Gastrocnemius medialis (tissue), 4 donors: ENCODE data around the gene PRKD2. TPM values are rescaled to one million over a fixed set of nuclear protein-coding genes. Genes with fewer than 3 reads are reported as not detected.
A peak's percentile ranks its signal among the peaks of the same experiment; 100 is the strongest.

ENCODE experiments used
- ATAC-seq, 2 donors: fragments of 150-250 bp; one replicate each; pipeline ENCODE4 v1.9.1; 2016
- DNase-seq, 2 donors: peaks; one replicate each; pipeline ENCODE4 v3.0.0-alpha.2; 2019
- H3K27ac ChIP-seq, 4 donors: fragments of 200-600 bp; sonication (generic); 1 replicate in 1 of 4; 2 replicates in 3 of 4; pipeline ENCODE4 v1.5.1; 2016 to 2018; ENCODE audit warnings: mild to moderate bottlenecking in 2 of 4, moderate library complexity in 1 of 4
- H3K27me3 ChIP-seq, 3 donors: fragments of 200-600 bp; sonication (generic) in 2 of 3; 1 replicate in 1 of 3; 2 replicates in 2 of 3; pipeline versions ENCODE4 v1.5.1 to v1.6.0; 2016 to 2019; ENCODE audit warnings: mild to moderate bottlenecking in 1 of 3, moderate library complexity in 1 of 3
- H3K36me3 ChIP-seq, 2 donors: fragments of 200-600 bp; sonication (generic) in 1 of 2; one replicate each; pipeline ENCODE4 v1.5.1; 2017 to 2018
- H3K4me1 ChIP-seq, 2 donors: fragments of 200-600 bp; sonication (generic) in 1 of 2; one replicate each; pipeline ENCODE4 v1.5.1; 2016 to 2017; ENCODE audit warnings: mild to moderate bottlenecking in 2 of 2
- H3K4me3 ChIP-seq, 4 donors: fragments of 200-600 bp; sonication (generic) in 3 of 4; 1 replicate in 1 of 4; 2 replicates in 3 of 4; pipeline ENCODE4 v1.5.1; 2016 to 2019; ENCODE audit warnings: mild to moderate bottlenecking in 2 of 4
- H3K9me3 ChIP-seq, 3 donors: fragments of 200-600 bp; sonication (generic) in 2 of 3; 1 replicate in 1 of 3; 2 replicates in 2 of 3; pipeline ENCODE4 v1.5.1; 2016 to 2019
- CTCF ChIP-seq, 5 experiments: fragments of 450-650 bp in 3 of 5; fragments of 200-600 bp in 2 of 5; sonication (generic) in 2 of 5; IDR thresholded peaks in 4 of 5; conservative IDR thresholded peaks in 1 of 5; 1 replicate in 4 of 5; 2 replicates in 1 of 5; pipeline ENCODE4 v1.5.1; 2016 to 2019; ENCODE audit warnings: antibody characterized with exemption in 5 of 5, mild to moderate bottlenecking in 3 of 5, moderate library complexity in 3 of 5
- POLR2A ChIP-seq, 2 donors: fragments of 450-650 bp; IDR thresholded peaks; one replicate each; pipeline ENCODE4 v1.6.1; 2017; ENCODE audit warnings: antibody characterized with exemption in 2 of 2, mild to moderate bottlenecking in 2 of 2, moderate library complexity in 2 of 2
- in situ Hi-C, 4 donors: fragments of 200-750 bp; cut with MboI; loops; one replicate each; pipeline versions ENCODE4 v1.15.0 to v1.8.0; 2017; ENCODE audit warnings: low sequenced_read_pairs in 4 of 4
- intact Hi-C: fragments of 100-400 bp; cut with DNase I; formaldehyde crosslinking; loops from one replicate; pipeline ENCODE4 v1.15.1; 2023; ENCODE audit warnings: low total_unique reads
- total RNA-seq, 4 donors: library from RNA; depleted of rRNA; stranded (reverse); fragments of >200 nt; gene quantifications; one replicate each; pipeline versions ENCODE4 v1.1.0 to v1.2.3, GENCODE V29; 2016

PRKD2 gene
- total RNA-seq, 4 donors from 2014 or later, result 4.2 to 7.2 (median 6.1) TPM

GRCh38 chr19:46727757-46728156, 10.8 kb upstream of the PRKD2 start:
- no peak for TF ChIP-seq CTCF (IDR thresholded peaks at IDR 0.05 in 4 of 5, conservative IDR thresholded peaks at IDR 0.05 in 1 of 5)
- no peak for TF ChIP-seq POLR2A (IDR thresholded peaks at IDR 0.05)
- no peaks in the 10 kb centered on the region for H3K9me3 ChIP-seq
- ATAC-seq, result no peak
- in situ Hi-C loops, result no loop called here
- no peak overlapping the region for H3K4me3 ChIP-seq
- no peaks in the 10 kb centered on the region for H3K27me3 ChIP-seq
- H3K27ac ChIP-seq, result peak overlapping the region in 3 of 4 donors; percentile 54 to 61 (median 60)
- H3K36me3 ChIP-seq, result peaks cover 0 to 83% of the 10 kb centered on the region in 2 donors
- no peak for DNase-seq
- peaks cover 6 to 7% of the 10 kb centered on the region in 2 donors for H3K4me1 ChIP-seq
- intact Hi-C loops, result loop anchor here (1.0 kb wide), 1 partner anchor 23 kb away; no protein-coding TSS in a partner anchor

- no peaks in the 10 kb centered on the region for H3K9me3 ChIP-seq
- ATAC-seq (no peak), DNase-seq (no peak)
- intact Hi-C loops (no loop called here), in situ Hi-C loops (no loop called here)
- peaks cover 0 to 83% of the 10 kb centered on the region in 2 donors for H3K36me3 ChIP-seq
- TF ChIP-seq CTCF (IDR thresholded peaks at IDR 0.05 in 4 of 5, conservative IDR thresholded peaks at IDR 0.05 in 1 of 5) (no peak), POLR2A (IDR thresholded peaks at IDR 0.05) (no peak)
- H3K27ac ChIP-seq, result peak overlapping the region in 3 of 4 donors; percentile 24 to 61 (median 60)
- no peak overlapping the region for H3K4me3 ChIP-seq
- peaks cover 6 to 7% of the 10 kb centered on the region in 2 donors for H3K4me1 ChIP-seq
- no peaks in the 10 kb centered on the region for H3K27me3 ChIP-seq
Measured at GRCh38 chr19:46726971-46727501, 10.1 kb upstream of the PRKD2 start.

- in situ Hi-C loops, result no loop called here
- Histone ChIP-seq H3K4me3 (no peak overlapping the region), H3K27ac (no peak overlapping the region), H3K4me1 (peaks cover 6 to 7% of the 10 kb centered on the region in 2 donors), H3K27me3 (no peaks in the 10 kb centered on the region), H3K9me3 (no peaks in the 10 kb centered on the region), H3K36me3 (peaks cover 0 to 83% of the 10 kb centered on the region in 2 donors)
- DNase-seq (no peak), ATAC-seq (no peak)
- TF ChIP-seq POLR2A (IDR thresholded peaks at IDR 0.05), result no peak
- no peak for TF ChIP-seq CTCF (IDR thresholded peaks at IDR 0.05 in 4 of 5, conservative IDR thresholded peaks at IDR 0.05 in 1 of 5)
- intact Hi-C loops, result no loop called here
Measured at GRCh38 chr19:46726551-46726950, 9.6 kb upstream of the PRKD2 start.

- DNase-seq (no peak), ATAC-seq (no peak)
- no peaks in the 10 kb centered on the region for H3K9me3 ChIP-seq
- TF ChIP-seq POLR2A (IDR thresholded peaks at IDR 0.05) (no peak), CTCF (IDR thresholded peaks at IDR 0.05 in 4 of 5, conservative IDR thresholded peaks at IDR 0.05 in 1 of 5) (no peak)
- in situ Hi-C loops, result no loop called here
- no peaks in the 10 kb centered on the region for H3K27me3 ChIP-seq
- H3K4me1 ChIP-seq, result peaks cover 6 to 7% of the 10 kb centered on the region in 2 donors
- H3K36me3 ChIP-seq, result peaks cover 0 to 85% of the 10 kb centered on the region in 2 donors
- H3K27ac ChIP-seq, result no peak overlapping the region
- intact Hi-C loops, result no loop called here
- no peak overlapping the region for H3K4me3 ChIP-seq
Measured at GRCh38 chr19:46725859-46726393, 9.0 kb upstream of the PRKD2 start.
